Activated B cell treated with CpG ODN at 0.5 μM for 24 hours (primary cell): ENCODE results near the gene MLIP. TPM values are rescaled to one million over a fixed set of nuclear protein-coding genes. Genes with fewer than 3 reads are reported as not detected.
"Not testable (repeated sequence)": the region's sequence is repeated elsewhere in the genome, so short reads cannot be mapped to it uniquely, and the experiment has no call there.

ENCODE experiments used
- ATAC-seq: fragments of 200-7000 bp; cut with Tn5 transposase; one replicate; pipeline ENCODE4 v1.10.0; 2021; ENCODE audit warnings: low read depth, mild to moderate bottlenecking, moderate library complexity
- CTCF ChIA-PET: fragments of 350-600 bp; sonication (Branson Sonifier 250); formaldehyde crosslinking; loops from one replicate; lab custom pipeline; 2021; ENCODE audit warnings: antibody characterized with exemption; lab: Charles Lee
- POLR2A ChIA-PET: fragments of 350-600 bp; sonication (Branson Sonifier 250); formaldehyde crosslinking; loops from one replicate; lab custom pipeline; 2021; ENCODE audit warnings: antibody characterized with exemption; lab: Charles Lee
- DNase-seq: peaks from one replicate; pipeline ENCODE4 v3.0.0; 2022
- H3K27ac Mint-ChIP-seq: one replicate; pipeline ENCODE4 v1.8.0; 2020; ENCODE audit warnings: mixed read lengths
- H3K27me3 Mint-ChIP-seq: one replicate; pipeline ENCODE4 v1.8.0; 2021; ENCODE audit warnings: mixed read lengths
- H3K36me3 Mint-ChIP-seq: one replicate; pipeline ENCODE4 v1.8.0; 2021; ENCODE audit warnings: low read depth, mixed read lengths
- H3K4me1 Mint-ChIP-seq: one replicate; pipeline ENCODE4 v1.8.0; 2021; ENCODE audit warnings: mixed read lengths
- H3K4me3 Mint-ChIP-seq: one replicate; pipeline ENCODE4 v1.8.0; 2020; ENCODE audit warnings: mild to moderate bottlenecking, mixed read lengths
- H3K9me3 Mint-ChIP-seq: one replicate; pipeline ENCODE4 v1.8.0; 2020; ENCODE audit warnings: mixed read lengths
- CTCF ChIP-seq: fragments of 200-600 bp; IDR thresholded peaks from one replicate; pipeline ENCODE4 v1.8.0; 2022; ENCODE audit warnings: antibody characterized with exemption, mild to moderate bottlenecking
- intact Hi-C: fragments of 100-400 bp; cut with micrococcal nuclease; formaldehyde crosslinking; loops from one replicate; pipeline ENCODE4 v1.15.1; 2024
- total RNA-seq: library from RNA; stranded (reverse); gene quantifications from 2 replicates; pipeline ENCODE4 v1.2.3, GENCODE V29; 2022

Gene MLIP
- total RNA-seq, 1 donor from 2014 or later: not detected

GRCh38 chr6:54072635-54073313, 38.5 kb upstream of the MLIP start:
- H3K9me3 Mint-ChIP-seq: no peaks in the 10 kb centered on the region
- TF ChIP-seq CTCF: no peak
- no peaks in the 10 kb centered on the region for H3K36me3 Mint-ChIP-seq
- H3K4me1 Mint-ChIP-seq: no peaks in the 10 kb centered on the region
- H3K27ac Mint-ChIP-seq: no peak overlapping the region
- intact Hi-C loops: no loop called here
- ChIA-PET POLR2A (no interaction called here), CTCF (no interaction called here)
- ATAC-seq: no peak
- no peak for DNase-seq
- no peak overlapping the region for H3K4me3 Mint-ChIP-seq
- H3K27me3 Mint-ChIP-seq: no peaks in the 10 kb centered on the region

GRCh38 chr6:54073487-54073886, 37.8 kb upstream of the MLIP start:
- CTCF ChIA-PET: no interaction called here
- Mint-ChIP-seq H3K4me1 (no peaks in the 10 kb centered on the region), H3K4me3 (no peak overlapping the region), H3K27me3 (no peaks in the 10 kb centered on the region), H3K9me3 (no peaks in the 10 kb centered on the region), H3K27ac (no peak overlapping the region), H3K36me3 (no peaks in the 10 kb centered on the region)
- POLR2A ChIA-PET: no interaction called here
- intact Hi-C loops: no loop called here
- no peak for ATAC-seq
- no peak for TF ChIP-seq CTCF
- no peak for DNase-seq

- Mint-ChIP-seq H3K27me3 (no peaks in the 10 kb centered on the region), H3K27ac (no peak overlapping the region), H3K36me3 (no peaks in the 10 kb centered on the region), H3K4me1 (no peaks in the 10 kb centered on the region), H3K9me3 (no peaks in the 10 kb centered on the region), H3K4me3 (no peak overlapping the region)
- ChIA-PET POLR2A (no interaction called here), CTCF (no interaction called here)
- ATAC-seq (no peak), DNase-seq (no peak)
- intact Hi-C loops: no loop called here
- TF ChIP-seq CTCF: no peak
Measured at GRCh38 chr6:54074109-54074508, 37.1 kb upstream of the MLIP start.

- intact Hi-C loops: no loop called here
- ATAC-seq (no peak), DNase-seq (no peak)
- ChIA-PET CTCF (no interaction called here), POLR2A (no interaction called here)
- H3K4me1 Mint-ChIP-seq: no peaks in the 10 kb centered on the region
- no peaks in the 10 kb centered on the region for H3K9me3 Mint-ChIP-seq
- H3K27ac Mint-ChIP-seq: no peak overlapping the region
- H3K36me3 Mint-ChIP-seq: no peaks in the 10 kb centered on the region
- H3K27me3 Mint-ChIP-seq: no peaks in the 10 kb centered on the region
- TF ChIP-seq CTCF: no peak
- no peak overlapping the region for H3K4me3 Mint-ChIP-seq
Measured at GRCh38 chr6:54074578-54075195, 36.6 kb upstream of the MLIP start.

DNA sequence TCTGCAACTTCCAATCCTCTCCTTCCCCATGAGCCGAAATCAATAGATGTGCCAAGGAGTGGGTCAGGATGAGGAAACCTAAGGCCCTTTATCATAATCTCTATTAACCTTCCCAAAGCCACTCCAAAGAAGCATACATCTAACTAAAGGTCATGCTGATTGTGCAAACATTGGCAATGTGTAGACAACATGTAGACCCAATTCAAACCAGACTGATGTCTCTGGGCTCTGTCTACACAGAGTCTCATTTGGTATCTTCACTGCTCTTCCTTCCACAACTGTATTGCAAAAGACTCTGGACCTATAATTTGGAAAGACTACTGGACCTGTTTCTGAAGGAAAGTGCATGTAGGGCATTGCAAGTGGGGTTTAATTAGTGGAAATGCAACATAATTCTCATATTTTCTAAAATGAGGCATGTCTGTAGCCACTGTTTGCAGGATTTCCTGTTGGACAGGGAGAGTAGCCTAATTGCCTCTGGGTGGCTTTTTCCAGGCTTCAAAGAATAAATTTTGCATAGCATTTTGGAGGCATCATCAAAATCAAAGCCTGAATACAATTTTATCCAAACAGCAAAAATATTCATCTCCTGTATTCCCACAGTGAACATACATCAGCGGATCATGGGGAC, 35.0 kb upstream of the MLIP start:
- Mint-ChIP-seq H3K27ac (no peak overlapping the region), H3K9me3 (no peaks in the 10 kb centered on the region), H3K4me3 (no peak overlapping the region), H3K36me3 (no peaks in the 10 kb centered on the region), H3K4me1 (no peaks in the 10 kb centered on the region), H3K27me3 (no peaks in the 10 kb centered on the region)
- ChIA-PET CTCF (no interaction called here), POLR2A (no interaction called here)
- intact Hi-C loops: no loop called here
- DNase-seq (no peak), ATAC-seq (no peak)
- no peak for TF ChIP-seq CTCF

GRCh38 chr6:54081499-54081898, 29.7 kb upstream of the MLIP start:
- intact Hi-C loops, ATAC-seq, CTCF ChIA-PET: not testable (repeated sequence)

More at GRCh38 chr6:54081499-54081898, 29.7 kb upstream of the MLIP start:
- H3K4me1 Mint-ChIP-seq, H3K36me3 Mint-ChIP-seq, DNase-seq, H3K27me3 Mint-ChIP-seq, POLR2A ChIA-PET, H3K9me3 Mint-ChIP-seq, H3K27ac Mint-ChIP-seq, H3K4me3 Mint-ChIP-seq: not testable (repeated sequence)
